GM12873 (cell line): ENCODE data around the gene ASPG.

Source experiments
- CTCF ChIP-seq: IDR thresholded peaks from 2 replicates; pipeline ENCODE4 v1.5.1; 2012; ENCODE audit warnings: low read depth, mild to moderate bottlenecking, moderate library complexity, low read length, control low read depth; ENCODE audit not compliant: insufficient read depth; ENCODE audit errors: missing control alignments

The ASPG gene

GRCh38 chr14:104108570-104109541, 23.4 kb downstream of the ASPG start:
- TF ChIP-seq CTCF: no peak

- no peak for TF ChIP-seq CTCF
Observed at GRCh38 chr14:104109731-104110361, 24.3 kb downstream of the ASPG start.

- no peak for TF ChIP-seq CTCF
Observed at GRCh38 chr14:104110491-104111209, 25.1 kb downstream of the ASPG start.

GRCh38 chr14:104111301-104112112, 26.0 kb downstream of the ASPG start:
- no peak for TF ChIP-seq CTCF

- no peak for TF ChIP-seq CTCF
Observed at GRCh38 chr14:104112113-104112505, 26.6 kb downstream of the ASPG start.

GRCh38 chr14:104112609-104113571, 27.4 kb downstream of the ASPG start:
- no peak for TF ChIP-seq CTCF
